ENCODE results near the gene S100Z.

The S100Z gene

GRCh38 chr5:76861612-76862011, 11.8 kb downstream of the S100Z start:
- no peak overlapping the region for H3K4me3 ChIP-seq (ENCODE audit: low read depth, low read length)
- H3K27ac ChIP-seq (ENCODE audit: extremely low read depth, low read depth, low read length), result no peak overlapping the region
- H3K36me3 ChIP-seq (ENCODE audit: control insufficient read depth in 2 of 2, insufficient read depth in 1 of 2, low read length in 2 of 2), result no peaks in the 10 kb centered on the region
- no peaks in the 10 kb centered on the region for H3K9me3 ChIP-seq (ENCODE audit: control insufficient read depth, insufficient read depth, low read depth, low read length)
- CTCF ChIA-PET, result interaction anchor here (1.2 kb wide), 1 partner anchor 64 kb away, joined by 3 read pairs; no protein-coding TSS in a partner anchor
- no peak for TF ChIP-seq ZNF292 (tag by site-specific recombination; IDR thresholded peaks at IDR 0.05; ENCODE audit: borderline replicate concordance, low read depth)
- TF ChIP-seq GLIS2 (tag by site-specific recombination; IDR thresholded peaks at IDR 0.05), result no peak
- TF ChIP-seq ZNF121 (tag by site-specific recombination; IDR thresholded peaks at IDR 0.05), result no peak
- no peak for TF ChIP-seq ZBTB21 (tag by site-specific recombination; IDR thresholded peaks at IDR 0.05)
- TF ChIP-seq GLI4 (tag by site-specific recombination; IDR thresholded peaks at IDR 0.05), result no peak
- no peak for TF ChIP-seq ZNF155 (tag by site-specific recombination; IDR thresholded peaks at IDR 0.05)
- TF ChIP-seq ZNF776 (tag by site-specific recombination; IDR thresholded peaks at IDR 0.05; ENCODE audit: borderline replicate concordance), result no peak
- TF ChIP-seq MYNN (tag by site-specific recombination; IDR thresholded peaks at IDR 0.05; ENCODE audit: borderline replicate concordance), result no peak
- TF ChIP-seq ZNF585B (tag by site-specific recombination; IDR thresholded peaks at IDR 0.05), result no peak
- no peak for TF ChIP-seq ZNF2 (tag by site-specific recombination; IDR thresholded peaks at IDR 0.05)
- TF ChIP-seq ZNF146 (tag by site-specific recombination; IDR thresholded peaks at IDR 0.05), result no peak
- no peak for TF ChIP-seq ZBTB26 (tag by site-specific recombination; optimal IDR thresholded peaks at IDR 0.05)
- TF ChIP-seq ZNF311 (tag by site-specific recombination; IDR thresholded peaks at IDR 0.05; ENCODE audit: borderline replicate concordance), result no peak
- POLR2A ChIA-PET, result no interaction called here
- no peaks in the 10 kb centered on the region for H3K4me1 ChIP-seq (ENCODE audit: control insufficient read depth, insufficient read depth, low read length)

GRCh38 chr5:76863001-76863400, 13.2 kb downstream of the S100Z start:
- Histone ChIP-seq H3K27ac (ENCODE audit: extremely low read depth, low read depth, low read length) (no peak overlapping the region), H3K4me3 (ENCODE audit: low read depth, low read length) (no peak overlapping the region), H3K36me3 (ENCODE audit: control insufficient read depth in 2 of 2, insufficient read depth in 1 of 2, low read length in 2 of 2) (no peaks in the 10 kb centered on the region), H3K4me1 (ENCODE audit: control insufficient read depth, insufficient read depth, low read length) (no peaks in the 10 kb centered on the region), H3K9me3 (ENCODE audit: control insufficient read depth, insufficient read depth, low read depth, low read length) (no peaks in the 10 kb centered on the region)
- ChIA-PET POLR2A (no interaction called here), CTCF (interaction anchor here (0.6 kb wide), 1 partner anchor 37 kb away, joined by 5 read pairs; no protein-coding TSS in a partner anchor)
- TF ChIP-seq ZNF792 (tag by site-specific recombination; IDR thresholded peaks at IDR 0.05), result no peak
- TF ChIP-seq, protein P1, sequence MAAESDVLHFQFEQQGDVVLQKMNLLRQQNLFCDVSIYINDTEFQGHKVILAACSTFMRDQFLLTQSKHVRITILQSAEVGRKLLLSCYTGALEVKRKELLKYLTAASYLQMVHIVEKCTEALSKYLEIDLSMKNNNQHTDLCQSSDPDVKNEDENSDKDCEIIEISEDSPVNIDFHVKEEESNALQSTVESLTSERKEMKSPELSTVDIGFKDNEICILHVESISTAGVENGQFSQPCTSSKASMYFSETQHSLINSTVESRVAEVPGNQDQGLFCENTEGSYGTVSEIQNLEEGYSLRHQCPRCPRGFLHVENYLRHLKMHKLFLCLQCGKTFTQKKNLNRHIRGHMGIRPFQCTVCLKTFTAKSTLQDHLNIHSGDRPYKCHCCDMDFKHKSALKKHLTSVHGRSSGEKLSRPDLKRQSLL (tag by site-specific recombination; IDR thresholded peaks at IDR 0.05), result no peak
- no peak for TF ChIP-seq ZIC2 (tag by site-specific recombination; IDR thresholded peaks at IDR 0.05)
- TF ChIP-seq ZNF660 (tag by site-specific recombination; IDR thresholded peaks at IDR 0.05), result no peak
- no peak for TF ChIP-seq ZEB2 (tag by site-specific recombination; IDR thresholded peaks at IDR 0.05)
- no peak for TF ChIP-seq ZNF580 (tag by site-specific recombination; IDR thresholded peaks at IDR 0.05)
- no peak for TF ChIP-seq ZSCAN16 (tag by site-specific recombination; IDR thresholded peaks at IDR 0.05)
- TF ChIP-seq ZNF366 (tag by site-specific recombination; conservative IDR thresholded peaks at IDR 0.05), result no peak
- TF ChIP-seq ZBTB11 (tag by site-specific recombination; conservative IDR thresholded peaks at IDR 0.05; ENCODE audit: low read depth), result no peak
- TF ChIP-seq ZNF404 (tag by site-specific recombination; IDR thresholded peaks at IDR 0.05), result no peak
- TF ChIP-seq ZNF747 (tag by site-specific recombination; IDR thresholded peaks at IDR 0.05), result no peak
- TF ChIP-seq ZNF19 (tag by site-specific recombination; IDR thresholded peaks at IDR 0.05; ENCODE audit: low read depth), result no peak
- no peak for TF ChIP-seq SETDB1 (IDR thresholded peaks at IDR 0.05; ENCODE audit: insufficient read length, low read length)
- no peak for TF ChIP-seq ZSCAN23 (tag by site-specific recombination; IDR thresholded peaks at IDR 0.05)
- TF ChIP-seq ZNF223 (tag by site-specific recombination; IDR thresholded peaks at IDR 0.05), result no peak
- no peak for TF ChIP-seq ZNF280C (tag by site-specific recombination; IDR thresholded peaks at IDR 0.05)
- TF ChIP-seq ZNF10 (tag by site-specific recombination; IDR thresholded peaks at IDR 0.05), result no peak
